Forelimb muscle (tissue), 1 donor: Measurements from ENCODE around the gene PKD2. TPM values are rescaled to one million over a fixed set of nuclear protein-coding genes. Genes with fewer than 3 reads are reported as not detected.
"Not testable (repeated sequence)": the region's sequence is repeated elsewhere in the genome, so short reads cannot be mapped to it uniquely, and the experiment has no call there.

Source experiments
- DNase-seq: peaks from one replicate; pipeline ENCODE4 v3.0.0-alpha.2; 2013; ENCODE audit warnings: low read depth
- polyA plus RNA-seq: library from polyadenylated mRNA; unstranded; fragments of 120-200 nt; gene quantifications from one replicate; pipeline ENCODE4 v1.2.1, GENCODE V29; 2013; ENCODE audit not compliant: insufficient read length

The PKD2 gene
- polyA plus RNA-seq, 1 donor, result 24.3 TPM

DNA sequence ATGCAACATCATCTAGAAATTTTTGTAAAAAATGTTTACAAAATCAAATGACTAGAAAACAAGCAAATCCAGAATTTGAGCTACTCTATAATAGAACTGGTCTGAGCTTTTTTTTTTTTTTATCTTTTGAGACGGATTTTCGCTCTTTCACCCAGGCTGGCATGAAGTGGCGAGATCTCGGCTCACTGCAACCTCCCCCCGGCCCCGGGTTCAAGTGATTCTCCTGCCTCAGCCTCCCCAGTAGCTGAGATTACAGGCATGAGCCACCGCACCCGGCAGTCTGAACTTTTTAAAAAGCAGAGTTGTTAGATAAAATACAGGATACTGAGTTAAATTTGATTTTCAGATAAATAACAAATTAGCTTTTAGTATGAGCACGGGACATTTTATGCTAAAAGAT, 20.9 kb upstream of the PKD2 start:
- DNase-seq, result no peak

DNA sequence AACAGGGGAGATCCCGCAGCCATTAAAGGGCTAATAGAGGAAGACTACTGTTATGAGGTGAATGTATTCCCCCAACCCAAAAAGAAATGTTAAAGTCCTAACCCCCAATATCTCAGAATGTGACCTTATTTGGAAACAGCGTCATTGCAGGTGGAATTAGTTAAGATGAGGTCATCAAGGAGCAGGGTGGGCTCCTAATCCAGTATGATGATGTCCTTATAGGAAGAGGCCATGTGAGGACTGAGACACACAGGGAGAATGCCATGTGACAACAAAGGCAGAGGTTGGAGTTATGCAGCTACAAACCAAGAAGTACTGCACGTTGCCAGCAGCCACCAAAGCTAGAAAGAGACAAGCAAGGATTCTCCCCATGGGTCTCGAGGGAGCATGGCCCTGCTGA, 17.7 kb upstream of the PKD2 start:
- DNase-seq, result no peak

DNA sequence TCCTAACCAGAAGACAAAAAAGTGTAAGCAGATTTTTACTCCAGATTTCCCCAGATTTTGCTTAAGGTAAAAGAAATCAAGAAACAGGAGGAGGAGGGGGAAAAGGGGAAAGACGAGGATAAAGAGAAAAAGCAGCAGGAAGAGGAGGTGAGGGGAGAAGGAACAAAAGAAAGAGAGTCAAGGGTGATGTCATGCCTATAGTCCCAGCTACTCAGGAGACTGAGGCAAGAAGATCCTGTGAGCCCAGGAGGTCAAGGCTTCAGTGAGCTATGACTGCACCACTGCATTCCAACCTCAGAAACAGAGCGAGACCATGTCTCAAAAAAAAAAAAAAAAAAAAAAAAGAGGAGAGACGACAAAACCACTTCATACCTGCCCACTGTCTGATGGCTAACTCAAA, 12.0 kb upstream of the PKD2 start:
- DNase-seq, result no peak

DNA sequence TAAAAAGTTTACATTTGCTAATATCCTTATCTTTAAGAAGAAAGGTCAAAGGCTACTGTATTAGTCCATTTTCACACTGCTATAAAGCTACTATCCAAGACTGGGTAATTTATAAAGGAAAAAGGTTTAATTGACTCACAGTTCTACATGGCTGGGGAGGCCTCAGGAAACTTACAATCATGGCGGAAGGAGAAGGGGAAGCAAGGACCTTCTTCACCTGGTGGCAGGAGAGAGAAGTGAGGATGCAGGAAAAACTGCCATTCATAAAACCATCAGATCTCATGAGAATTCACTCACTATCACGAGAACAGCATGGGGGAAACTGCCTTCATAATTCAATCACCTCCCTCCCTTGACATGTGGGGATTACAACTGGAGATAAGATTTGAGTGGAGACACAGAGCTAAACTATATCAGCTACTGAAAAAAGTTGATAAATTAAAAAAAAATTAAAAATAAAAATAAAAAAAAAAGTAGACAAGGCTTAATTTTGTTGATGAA, 8.2 kb upstream of the PKD2 start:
- DNase-seq, result not testable (repeated sequence)

GRCh38 chr4:88001871-88002270, 5.6 kb upstream of the PKD2 start:
- DNase-seq, result no peak

- DNase-seq, result no peak
Measured at GRCh38 chr4:88002786-88003185, 4.6 kb upstream of the PKD2 start.

GRCh38 chr4:88003261-88003660, 4.2 kb upstream of the PKD2 start:
- DNase-seq, result no peak

DNA sequence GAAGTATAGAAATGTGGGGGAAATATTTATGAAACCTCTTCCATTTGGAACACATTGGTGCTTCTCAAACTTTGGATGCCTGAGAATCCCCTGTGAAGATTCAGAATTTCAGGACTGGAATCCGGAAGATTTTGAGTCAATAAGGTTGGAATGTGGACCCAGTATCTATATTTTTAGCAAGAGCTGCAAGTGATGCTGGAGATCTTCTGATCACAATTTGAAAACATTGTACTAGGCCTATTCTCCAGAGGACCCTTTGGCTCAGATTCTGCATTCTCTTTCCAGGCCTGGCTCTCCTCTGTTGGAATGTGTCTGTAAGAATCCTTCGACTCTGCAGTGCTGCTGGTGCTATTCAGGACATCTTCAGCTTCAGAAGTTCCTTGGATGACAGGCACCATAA, 2.4 kb upstream of the PKD2 start:
- DNase-seq, result peak; percentile 35

GRCh38 chr4:88005946-88006345, 1.5 kb upstream of the PKD2 start:
- no peak for DNase-seq

GRCh38 chr4:88006956-88007303, 505 bp upstream of the PKD2 start:
- no peak for DNase-seq

GRCh38 chr4:88008122-88008742, 797 bp downstream of the PKD2 start:
- no peak for DNase-seq

- no peak for DNase-seq
Measured at GRCh38 chr4:88008743-88009171, 1.3 kb downstream of the PKD2 start.

- DNase-seq, result no peak
Measured at GRCh38 chr4:88009871-88010270, 2.4 kb downstream of the PKD2 start.

GRCh38 chr4:88010966-88011365, 3.5 kb downstream of the PKD2 start:
- DNase-seq, result no peak

DNA sequence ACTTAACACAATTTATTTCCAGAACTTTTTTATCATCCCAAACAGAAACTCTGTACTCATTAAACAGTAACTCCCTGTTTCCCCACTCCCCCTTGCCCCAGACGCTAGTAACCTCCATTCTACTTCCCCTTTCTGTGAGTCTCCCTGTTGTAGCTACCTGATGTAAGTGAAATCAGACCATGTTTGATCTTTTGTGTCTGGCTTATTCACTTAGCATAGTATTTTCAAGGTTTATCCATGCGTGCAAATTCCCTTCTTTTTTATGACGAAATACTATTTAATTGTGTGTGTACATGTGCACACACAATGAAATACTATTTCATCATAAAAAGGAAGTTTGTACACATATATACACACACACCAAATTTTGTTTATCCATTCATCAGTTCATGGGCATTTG, 5.2 kb downstream of the PKD2 start:
- no peak for DNase-seq

GRCh38 chr4:88014386-88014905, 7.0 kb downstream of the PKD2 start:
- DNase-seq, result no peak

GRCh38 chr4:88015659-88016295, 8.3 kb downstream of the PKD2 start:
- no peak for DNase-seq

DNA sequence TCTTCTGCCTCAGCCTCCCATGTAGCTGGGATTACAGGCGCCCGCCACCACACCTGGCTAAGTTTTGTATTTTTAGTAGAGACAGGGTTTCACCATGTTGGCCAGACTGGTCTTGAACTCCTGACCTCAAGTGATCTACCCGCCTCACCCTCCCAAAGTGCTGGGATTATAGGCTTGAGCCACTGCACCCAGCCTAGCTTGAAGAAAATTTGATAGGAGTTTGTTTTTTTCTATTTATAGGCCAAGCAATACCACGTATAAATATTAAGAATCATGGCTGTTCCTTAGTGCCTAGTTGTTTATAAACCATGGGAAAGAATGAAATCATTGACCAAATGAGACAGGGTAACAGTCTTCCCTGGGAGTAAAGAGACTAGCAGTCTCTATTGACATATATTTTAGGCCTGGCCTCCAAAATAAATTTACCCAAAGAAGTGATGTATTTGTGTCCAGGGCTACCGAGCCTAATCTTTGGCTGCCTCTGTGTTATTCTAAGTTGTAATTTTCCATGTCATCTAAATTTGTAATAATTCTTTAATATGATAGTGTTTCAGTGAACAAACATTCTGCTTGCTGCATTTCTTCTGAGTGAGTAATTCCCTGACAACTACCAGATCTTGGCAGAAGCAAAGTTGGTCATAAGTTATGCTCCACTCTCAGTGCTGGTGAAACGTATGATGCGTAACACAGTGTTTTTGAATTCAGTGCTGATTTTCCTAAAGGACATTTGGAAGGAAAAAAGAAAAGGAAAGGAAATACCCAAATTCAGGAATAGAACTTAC, 10.3 kb downstream of the PKD2 start:
- DNase-seq, result peak; percentile 62

- no peak for DNase-seq
Measured at GRCh38 chr4:88018466-88018865, 11.0 kb downstream of the PKD2 start.

- DNase-seq, result no peak
Measured at GRCh38 chr4:88021824-88022223, 14.4 kb downstream of the PKD2 start.

GRCh38 chr4:88022289-88022688, 14.9 kb downstream of the PKD2 start:
- no peak for DNase-seq

- DNase-seq, result not testable (repeated sequence)
Measured at GRCh38 chr4:88025868-88026661, 18.6 kb downstream of the PKD2 start.
